CD1c-positive myeloid dendritic cell (primary cell): ENCODE data around the gene ZNF836.

Experiments
- DNase-seq: peaks from one replicate; pipeline ENCODE4 v3.0.0-alpha.2; 2016; ENCODE audit errors: extremely low spot score

The ZNF836 gene

GRCh38 chr19:52188822-52189734 is 17.7 kb upstream of the ZNF836 start:
- peak; percentile 5 for DNase-seq

- no peak for DNase-seq
These were observed 16.0 kb upstream of the ZNF836 start for GRCh38 chr19:52187407-52187806.

- DNase-seq: no peak
These were observed 5.2 kb upstream of the ZNF836 start for GRCh38 chr19:52176574-52176973.

GRCh38 chr19:52172347-52172746 is 926 bp upstream of the ZNF836 start:
- no peak for DNase-seq

- peak; percentile 1 for DNase-seq
These were observed 529 bp downstream of the ZNF836 start for GRCh38 chr19:52170863-52171320.

GRCh38 chr19:52170304-52170703 is 1.1 kb downstream of the ZNF836 start:
- no peak for DNase-seq

- no peak for DNase-seq
These were observed 15.6 kb downstream of the ZNF836 start for GRCh38 chr19:52155596-52156359.

GRCh38 chr19:52148256-52148655 is 23.2 kb downstream of the ZNF836 start:
- no peak for DNase-seq

GRCh38 chr19:52142001-52142595 is 29.3 kb downstream of the ZNF836 start:
- no peak for DNase-seq

GRCh38 chr19:52141203-52141602 is 30.2 kb downstream of the ZNF836 start:
- no peak for DNase-seq

GRCh38 chr19:52140032-52140710 is 31.2 kb downstream of the ZNF836 start:
- no peak for DNase-seq

- peak; percentile 96 for DNase-seq
These were observed 32.0 kb downstream of the ZNF836 start, which contains the start of gene ZNF616 for GRCh38 chr19:52139252-52140031. TSS of gene ZNF616 (minus strand) at chr19:52139938. CDS start at chr19:52130512, 9,426 bp downstream.

GRCh38 chr19:52138983-52139251 is 32.5 kb downstream of the ZNF836 start:
- DNase-seq: no peak

- DNase-seq: no peak
These were observed 33.0 kb downstream of the ZNF836 start for GRCh38 chr19:52138278-52138982.

GRCh38 chr19:52120286-52120685 is 51.1 kb downstream of the ZNF836 start:
- DNase-seq: no peak

GRCh38 chr19:52115526-52116053 is 55.8 kb downstream of the ZNF836 start:
- DNase-seq: no peak

GRCh38 chr19:52114691-52115090 is 56.7 kb downstream of the ZNF836 start:
- no peak for DNase-seq

GRCh38 chr19:52112624-52113023 is 58.8 kb downstream of the ZNF836 start:
- no peak for DNase-seq

- no peak for DNase-seq
These were observed 60.6 kb downstream of the ZNF836 start for GRCh38 chr19:52110780-52111179.
